GM12878 (cell line): ENCODE measurements around the gene IFNLR1. TPM values are rescaled to one million over a fixed set of nuclear protein-coding genes. Genes with fewer than 3 reads are reported as not detected.

Experiments used
- CREM ChIP-seq: IDR thresholded peaks from 2 replicates; pipeline ENCODE4 v1.6.1; 2014; ENCODE audit warnings: antibody characterized with exemption, low read depth
- DPF2 ChIP-seq: fragments of 450-650 bp; IDR thresholded peaks from 2 replicates; pipeline ENCODE4 v1.6.1; 2017; ENCODE audit warnings: mild to moderate bottlenecking
- EED ChIP-seq: sonication (generic); IDR thresholded peaks from 2 replicates; pipeline ENCODE4 v1.6.1; 2016; ENCODE audit warnings: antibody characterized with exemption, low read depth
- FOXM1 ChIP-seq: IDR thresholded peaks from 2 replicates; pipeline ENCODE4 v1.6.1; 2012; ENCODE audit warnings: low read depth, mild to moderate bottlenecking, inconsistent platforms, low read length, moderate library complexity
- IKZF1 ChIP-seq: fragments of 450-650 bp; conservative IDR thresholded peaks from 2 replicates; pipeline ENCODE4 v1.6.1; 2017; ENCODE audit warnings: antibody characterized with exemption, mild to moderate bottlenecking
- IRF4 ChIP-seq: IDR thresholded peaks from 2 replicates; pipeline ENCODE4 v1.6.1; 2011; ENCODE audit warnings: low read depth, low read length
- JUNB ChIP-seq: IDR thresholded peaks from 2 replicates; pipeline ENCODE4 v1.6.1; 2016; ENCODE audit warnings: antibody characterized with exemption, mild to moderate bottlenecking
- MEF2B ChIP-seq: fragments of 450-650 bp; IDR thresholded peaks from 2 replicates; pipeline ENCODE4 v1.6.1; 2018; ENCODE audit warnings: mild to moderate bottlenecking, moderate library complexity; ENCODE audit not compliant: partially characterized antibody, poor library complexity, severe bottlenecking
- MYB ChIP-seq: fragments of 150-350 bp; IDR thresholded peaks from 2 replicates; pipeline ENCODE4 v1.6.1; 2014; ENCODE audit warnings: mild to moderate bottlenecking, low read depth, low read length, borderline replicate concordance
- PAX5 ChIP-seq: IDR thresholded peaks from 2 replicates; pipeline ENCODE4 v1.6.1; 2011; ENCODE audit warnings: low read depth, low read length, borderline replicate concordance
- POLR2AphosphoS5 ChIP-seq: IDR thresholded peaks from 2 replicates; pipeline ENCODE4 v1.6.1; 2011; ENCODE audit warnings: mild to moderate bottlenecking, low read length, inconsistent platforms
- POU2F2 ChIP-seq: IDR thresholded peaks from 3 replicates; pipeline ENCODE4 v1.6.1; 2011; ENCODE audit warnings: low read depth, mild to moderate bottlenecking, low read length, borderline replicate concordance
- PRDM15 ChIP-seq: fragments of 450-650 bp; formaldehyde crosslinking; IDR thresholded peaks from 2 replicates; pipeline ENCODE4 v1.4.0; 2020; ENCODE audit warnings: mild to moderate bottlenecking, moderate library complexity
- SKIL ChIP-seq: fragments of 450-650 bp; IDR thresholded peaks from 2 replicates; pipeline ENCODE4 v1.6.1; 2017; ENCODE audit warnings: mild to moderate bottlenecking, low read depth, inconsistent platforms; ENCODE audit not compliant: poor library complexity, severe bottlenecking
- SMAD5 ChIP-seq: IDR thresholded peaks from 2 replicates; pipeline ENCODE4 v1.6.1; 2016; ENCODE audit warnings: antibody characterized with exemption, low read depth
- SMC3 ChIP-seq: IDR thresholded peaks from 2 replicates; pipeline ENCODE4 v1.6.1; 2011; ENCODE audit warnings: low read length, improper control_type of control experiment, borderline replicate concordance
- STAT1 ChIP-seq: fragments of 450-650 bp; conservative IDR thresholded peaks from 2 replicates; pipeline ENCODE4 v1.6.1; 2014; ENCODE audit warnings: antibody characterized with exemption, mild to moderate bottlenecking
- TCF3 ChIP-seq: IDR thresholded peaks from 2 replicates; pipeline ENCODE4 v1.6.1; 2012; ENCODE audit warnings: low read depth, mild to moderate bottlenecking, low read length, borderline replicate concordance; ENCODE audit not compliant: insufficient read depth
- ZNF592 ChIP-seq: fragments of 450-650 bp; IDR thresholded peaks from 2 replicates; pipeline ENCODE4 v1.6.1; 2017; ENCODE audit warnings: mild to moderate bottlenecking, moderate library complexity
- polyA plus RNA-seq, 11 experiments: library from polyadenylated mRNA; depleted of rRNA in 4 of 11; unstranded in 6 of 11; stranded (reverse) in 5 of 11; fragments of >200 nt; fragmentation: Nextera tagmentation in 4 of 11; fragmentation: Illumina TruSeq in 1 of 11; extraction: Ambion mirVana in 4 of 11; extraction: Trizol in 1 of 11; gene quantifications; 1 replicate in 1 of 11; 2 replicates in 10 of 11; pipeline versions ENCODE4 v1.2.1 to v1.2.3, GENCODE V29; 2011 to 2016; ENCODE audit warnings: inconsistent platforms in 2 of 11, missing spikeins in 2 of 11, low read depth in 1 of 11
- total RNA-seq, 4 experiments: library from RNA; depleted of rRNA in 3 of 4; stranded (reverse); fragments of >200 nt in 3 of 4; fragmentation: Illumina TruSeq in 1 of 4; extraction: Trizol in 1 of 4; gene quantifications; 2 replicates each; pipeline versions ENCODE4 v1.2.1 to v1.2.3, GENCODE V29; 2013 to 2021
- TF ChIP-seq, protein P1 (sequence below): IDR thresholded peaks from 2 replicates; pipeline ENCODE4 v1.6.1; 2011; ENCODE audit warnings: borderline replicate concordance, low read depth, mild to moderate bottlenecking, moderate library complexity, mixed read lengths, low read length; ENCODE audit not compliant: insufficient read depth; ENCODE audit errors: extremely low read length

Gene IFNLR1
- total and polyA plus RNA-seq, 10 of the 15 experiments (the other 5 are each of a cell fraction or from before 2014, with no cell fraction given), result 0.31 to 5.6 (median 3.9) TPM

GRCh38 chr1:24190983-24191461, 3.9 kb upstream of the IFNLR1 start (continued):
- TF ChIP-seq PRDM15 (CRISPR knock-in tag) (no peak), DPF2 (no peak; the same call in 1 of the 2 replicates), MYB (no peak), SMC3 (no peak), FOXM1 (peak; percentile 86; the same call in 1 of the 2 replicates), EED (peak; percentile 97), TCF3 (peak; percentile 88; the same call in 1 of the 2 replicates), MEF2B (peak; percentile 87), IKZF1 (peak; percentile 84), SKIL (peak; percentile 52), POU2F2 (peak; percentile 69; the same call in 2 of the 3 replicates), IRF4 (peak; percentile 84), PAX5 (peak; percentile 97), ZNF592 (no peak), POLR2AphosphoS5 (0 out of 2 replicates have a peak, but pooled peaks have one; percentile 34), JUNB (peak; percentile 57), CREM (peak; percentile 78), SMAD5 (no peak), STAT1 (no peak)
- TF ChIP-seq, protein P1, sequence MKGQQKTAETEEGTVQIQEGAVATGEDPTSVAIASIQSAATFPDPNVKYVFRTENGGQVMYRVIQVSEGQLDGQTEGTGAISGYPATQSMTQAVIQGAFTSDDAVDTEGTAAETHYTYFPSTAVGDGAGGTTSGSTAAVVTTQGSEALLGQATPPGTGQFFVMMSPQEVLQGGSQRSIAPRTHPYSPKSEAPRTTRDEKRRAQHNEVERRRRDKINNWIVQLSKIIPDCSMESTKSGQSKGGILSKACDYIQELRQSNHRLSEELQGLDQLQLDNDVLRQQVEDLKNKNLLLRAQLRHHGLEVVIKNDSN, result no peak
